ENCODE data around the gene TGDS. TPM values are rescaled to one million over a fixed set of nuclear protein-coding genes. Genes with fewer than 3 reads are reported as not detected.

TGDS gene
- total and polyA plus RNA-seq, 2 donors from 2014 or later = 10.8 to 12.2 TPM

GRCh38 chr13:94586371-94586770, 9.6 kb downstream of the TGDS start:
- Histone ChIP-seq H3K36me3 (ENCODE audit: control insufficient read depth in 2 of 3, insufficient read depth in 3 of 3, low read length in 3 of 3) (peaks cover 3 to 18% (median 6%) of the 10 kb centered on the region in 3 donors), H3K4me3 (ENCODE audit: low read length in 3 of 3) (no peak overlapping the region), H3K9ac (ENCODE audit: low read length in 3 of 3) (no peak overlapping the region), H3K27me3 (ENCODE audit: control insufficient read depth, insufficient read depth, low read length) (no peaks in the 10 kb centered on the region), H3K9me3 (ENCODE audit: control insufficient read depth in 2 of 3, insufficient read depth in 1 of 3, low read length in 3 of 3) (no peaks in the 10 kb centered on the region), H3K27ac (ENCODE audit: low read depth in 2 of 2, low read length in 2 of 2) (no peak overlapping the region), H3K4me1 (ENCODE audit: control insufficient read depth in 2 of 3, insufficient read depth in 2 of 3, low read depth in 1 of 3, low read length in 3 of 3) (no peaks in the 10 kb centered on the region)
- intact Hi-C loops (cut with DNase I) = no loop called here
- no peak for TF ChIP-seq CTCF (IDR thresholded peaks at IDR 0.05; ENCODE audit: borderline replicate concordance, extremely low read depth, insufficient read depth)
- DNase-seq (no peak), FAIRE-seq (no peak)

- Histone ChIP-seq H3K36me3 (ENCODE audit: control insufficient read depth in 2 of 3, insufficient read depth in 3 of 3, low read length in 3 of 3) (peaks cover 4 to 17% (median 9%) of the 10 kb centered on the region in 3 donors), H3K9ac (ENCODE audit: low read length in 3 of 3) (no peak overlapping the region), H3K4me1 (ENCODE audit: control insufficient read depth in 2 of 3, insufficient read depth in 2 of 3, low read depth in 1 of 3, low read length in 3 of 3) (no peaks in the 10 kb centered on the region), H3K27ac (ENCODE audit: low read depth in 2 of 2, low read length in 2 of 2) (no peak overlapping the region), H3K4me3 (ENCODE audit: low read length in 3 of 3) (no peak overlapping the region), H3K27me3 (ENCODE audit: control insufficient read depth, insufficient read depth, low read length) (no peaks in the 10 kb centered on the region), H3K9me3 (ENCODE audit: control insufficient read depth in 2 of 3, insufficient read depth in 1 of 3, low read length in 3 of 3) (no peaks in the 10 kb centered on the region)
- DNase-seq (no peak), FAIRE-seq (no peak)
- TF ChIP-seq CTCF (IDR thresholded peaks at IDR 0.05; ENCODE audit: borderline replicate concordance, extremely low read depth, insufficient read depth) = no peak
- intact Hi-C loops (cut with DNase I) = no loop called here
Observed at GRCh38 chr13:94585543-94586101, 10.3 kb downstream of the TGDS start.

- Histone ChIP-seq H3K9me3 (ENCODE audit: control insufficient read depth in 2 of 3, insufficient read depth in 1 of 3, low read length in 3 of 3) (no peaks in the 10 kb centered on the region), H3K4me3 (ENCODE audit: low read length in 3 of 3) (no peak overlapping the region), H3K4me1 (ENCODE audit: control insufficient read depth in 2 of 3, insufficient read depth in 2 of 3, low read depth in 1 of 3, low read length in 3 of 3) (no peaks in the 10 kb centered on the region), H3K9ac (ENCODE audit: low read length in 3 of 3) (no peak overlapping the region), H3K27me3 (ENCODE audit: control insufficient read depth, insufficient read depth, low read length) (no peaks in the 10 kb centered on the region), H3K27ac (ENCODE audit: low read depth in 2 of 2, low read length in 2 of 2) (no peak overlapping the region), H3K36me3 (ENCODE audit: control insufficient read depth in 2 of 3, insufficient read depth in 3 of 3, low read length in 3 of 3) (peaks cover 12 to 16% (median 12%) of the 10 kb centered on the region in 3 donors)
- DNase-seq (no peak), FAIRE-seq (no peak)
- TF ChIP-seq CTCF (IDR thresholded peaks at IDR 0.05; ENCODE audit: borderline replicate concordance, extremely low read depth, insufficient read depth) = no peak
- intact Hi-C loops (cut with DNase I) = no loop called here
Observed at GRCh38 chr13:94583926-94584325, 12.0 kb downstream of the TGDS start.

- TF ChIP-seq CTCF (IDR thresholded peaks at IDR 0.05; ENCODE audit: borderline replicate concordance, extremely low read depth, insufficient read depth) = no peak
- H3K9ac ChIP-seq (ENCODE audit: low read length in 3 of 3) = no peak overlapping the region
- H3K9me3 ChIP-seq (ENCODE audit: control insufficient read depth in 2 of 3, insufficient read depth in 1 of 3, low read length in 3 of 3) = no peaks in the 10 kb centered on the region
- no peak for DNase-seq
- no peaks in the 10 kb centered on the region for H3K27me3 ChIP-seq (ENCODE audit: control insufficient read depth, insufficient read depth, low read length)
- peaks cover 12 to 16% (median 14%) of the 10 kb centered on the region in 3 donors for H3K36me3 ChIP-seq (ENCODE audit: control insufficient read depth in 2 of 3, insufficient read depth in 3 of 3, low read length in 3 of 3)
- H3K4me3 ChIP-seq (ENCODE audit: low read length in 3 of 3) = no peak overlapping the region
- H3K4me1 ChIP-seq (ENCODE audit: control insufficient read depth in 2 of 3, insufficient read depth in 2 of 3, low read depth in 1 of 3, low read length in 3 of 3) = no peaks in the 10 kb centered on the region
- intact Hi-C loops (cut with DNase I) = no loop called here
- FAIRE-seq = no peak
- H3K27ac ChIP-seq (ENCODE audit: low read depth in 2 of 2, low read length in 2 of 2) = no peak overlapping the region
Observed at GRCh38 chr13:94579063-94579462, 16.9 kb downstream of the TGDS start.
